Stimulated activated CD8-positive, alpha-beta memory T cell treated with anti-CD3 and anti-CD28 coated beads, Interleukin-15, amount 100 ng/mL, for 4 hours (primary cell): ENCODE measurements around the gene FANCC.

Experiments
- DNase-seq, 2 donors: peaks; one replicate each; pipeline ENCODE4 v3.0.0-alpha.2; 2020; ENCODE audit warnings: low read depth in 2 of 2

The FANCC gene

GRCh38 chr9:95192631-95193030 lies 124.9 kb downstream of the FANCC start:
- no peak for DNase-seq

GRCh38 chr9:95190413-95190812 lies 127.1 kb downstream of the FANCC start:
- no peak for DNase-seq

- no peak for DNase-seq
These were observed 128.0 kb downstream of the FANCC start for GRCh38 chr9:95189251-95190098.

GRCh38 chr9:95188459-95188858 lies 129.1 kb downstream of the FANCC start:
- no peak for DNase-seq

- no peak for DNase-seq
These were observed 131.6 kb downstream of the FANCC start for GRCh38 chr9:95185956-95186355.

- no peak for DNase-seq
These were observed 134.5 kb downstream of the FANCC start for GRCh38 chr9:95182854-95183563.

- no peak for DNase-seq
These were observed 135.7 kb downstream of the FANCC start for GRCh38 chr9:95181835-95182234.

- DNase-seq = no peak
These were observed 136.2 kb downstream of the FANCC start for GRCh38 chr9:95181226-95181818.

- no peak for DNase-seq
These were observed 139.9 kb downstream of the FANCC start for GRCh38 chr9:95177617-95178016.

GRCh38 chr9:95176755-95177319 lies 140.7 kb downstream of the FANCC start:
- no peak for DNase-seq

GRCh38 chr9:95175523-95175922 lies 142.0 kb downstream of the FANCC start:
- no peak for DNase-seq

GRCh38 chr9:95174038-95174437 lies 143.5 kb downstream of the FANCC start:
- no peak for DNase-seq

GRCh38 chr9:95171596-95171995 lies 145.9 kb downstream of the FANCC start:
- no peak for DNase-seq

- DNase-seq = no peak
These were observed 146.5 kb downstream of the FANCC start for GRCh38 chr9:95171001-95171400.

GRCh38 chr9:95167998-95168397 lies 149.5 kb downstream of the FANCC start:
- DNase-seq = no peak

GRCh38 chr9:95165004-95165403 lies 152.5 kb downstream of the FANCC start:
- no peak for DNase-seq

- DNase-seq = no peak
These were observed 159.9 kb downstream of the FANCC start for GRCh38 chr9:95157481-95158151.

- DNase-seq = no peak
These were observed 161.4 kb downstream of the FANCC start for GRCh38 chr9:95156074-95156473.

- no peak for DNase-seq
These were observed 162.3 kb downstream of the FANCC start for GRCh38 chr9:95155220-95155619.

- DNase-seq = no peak
These were observed 166.6 kb downstream of the FANCC start for GRCh38 chr9:95150903-95151302.

- DNase-seq = no peak
These were observed 169.3 kb downstream of the FANCC start for GRCh38 chr9:95148208-95148520.
